CD4-positive, alpha-beta T cell (primary cell): ENCODE results near the gene SEC61A2. TPM values are rescaled to one million over a fixed set of nuclear protein-coding genes. Genes with fewer than 3 reads are reported as not detected.

Experiments
- ATAC-seq: fragments of 200-7000 bp; cut with Tn5 transposase; one replicate; pipeline ENCODE4 v1.10.0; 2022; ENCODE audit warnings: mild to moderate bottlenecking; ENCODE audit not compliant: poor library complexity
- CTCF ChIA-PET: fragments of 350-600 bp; sonication (Branson Sonifier 250); formaldehyde crosslinking; loops from one replicate; lab custom pipeline; 2021; ENCODE audit warnings: antibody characterized with exemption, inconsistent platforms; lab: Charles Lee
- POLR2A ChIA-PET: fragments of 350-600 bp; sonication (Branson Sonifier 250); formaldehyde crosslinking; loops from one replicate; lab custom pipeline; 2021; ENCODE audit warnings: antibody characterized with exemption, inconsistent platforms; lab: Charles Lee
- DNase-seq, 14 experiments: peaks; one replicate each; pipeline ENCODE4 v3.0.0-alpha.2; 2013 to 2020; ENCODE audit warnings: mixed read lengths in 2 of 14
- H3K27ac ChIP-seq, 2 donors: one replicate each; pipeline versions ENCODE4 v1.5.1 to v1.7.0; 2013; ENCODE audit warnings: low read length in 2 of 2, low read depth in 1 of 2, mild to moderate bottlenecking in 1 of 2
- H3K27me3 ChIP-seq, 2 experiments: 1 replicate in 1 of 2; 2 replicates in 1 of 2; pipeline versions ENCODE4 v1.6.1 to v1.7.0; 2013; ENCODE audit warnings: low read length in 2 of 2, control low read depth in 1 of 2, mild to moderate bottlenecking in 1 of 2, moderate library complexity in 1 of 2; ENCODE audit not compliant: insufficient read depth in 2 of 2, control insufficient read depth in 1 of 2
- H3K36me3 ChIP-seq: one replicate; pipeline ENCODE4 v1.6.1; 2013; ENCODE audit warnings: low read length, control low read depth; ENCODE audit not compliant: insufficient read depth
- H3K4me1 ChIP-seq: one replicate; pipeline ENCODE4 v1.6.1; 2013; ENCODE audit warnings: low read length, control low read depth; ENCODE audit not compliant: insufficient read depth
- H3K4me3 ChIP-seq: one replicate; pipeline ENCODE4 v1.5.1; 2013; ENCODE audit warnings: mild to moderate bottlenecking, low read length, moderate library complexity
- H3K9me3 ChIP-seq, 2 experiments: 1 replicate in 1 of 2; 2 replicates in 1 of 2; pipeline versions ENCODE4 v1.6.1 to v1.7.0; 2013; ENCODE audit warnings: low read length in 2 of 2, mild to moderate bottlenecking in 2 of 2, control low read depth in 1 of 2, moderate library complexity in 1 of 2; ENCODE audit not compliant: control insufficient read depth in 1 of 2, insufficient read depth in 1 of 2
- H3K27ac Mint-ChIP-seq: one replicate; pipeline ENCODE4 v1.8.0; 2020; ENCODE audit warnings: mixed read lengths
- H3K27me3 Mint-ChIP-seq: one replicate; pipeline ENCODE4 v1.8.0; 2021; ENCODE audit warnings: mixed read lengths
- H3K36me3 Mint-ChIP-seq: one replicate; pipeline ENCODE4 v1.8.0; 2021; ENCODE audit warnings: low read depth, mixed read lengths
- H3K4me1 Mint-ChIP-seq: one replicate; pipeline ENCODE4 v1.8.0; 2021; ENCODE audit warnings: low read depth, mixed read lengths
- H3K4me3 Mint-ChIP-seq: one replicate; pipeline ENCODE4 v1.8.0; 2020; ENCODE audit warnings: mild to moderate bottlenecking, mixed read lengths
- H3K9me3 Mint-ChIP-seq: one replicate; pipeline ENCODE4 v1.8.0; 2020; ENCODE audit warnings: mixed read lengths
- CTCF ChIP-seq: fragments of 200-600 bp; IDR thresholded peaks from one replicate; pipeline ENCODE4 v1.8.0; 2022; ENCODE audit warnings: antibody characterized with exemption, mild to moderate bottlenecking
- intact Hi-C, 2 experiments: fragments of 100-400 bp; cut with DNase I in 1 of 2; cut with micrococcal nuclease in 1 of 2; formaldehyde crosslinking; loops; one replicate each; pipeline versions ENCODE4 v1.15.1 to v1.9.0; 2023 to 2025; cut with DNase I, micrococcal nuclease
- total RNA-seq, 174 experiments: library from RNA in 2 of 174; stranded (reverse) in 2 of 174; gene quantifications; one replicate each; pipeline ENCODE4 v1.2.3 and lab custom pipeline; 2021 to 2026

Gene SEC61A2
- total RNA-seq, 2 experiments from 2014 or later = 9.9 to 10.8 TPM

GRCh38 chr10:12191715-12192114 lies 62.2 kb downstream of the SEC61A2 start:
- no peak for TF ChIP-seq CTCF
- Histone ChIP-seq H3K27me3 (no peaks in the 10 kb centered on the region), H3K4me1 (peaks cover 21% of the 10 kb centered on the region), H3K4me3 (no peak overlapping the region), H3K36me3 (peaks cover 7% of the 10 kb centered on the region), H3K9me3 (no peaks in the 10 kb centered on the region), H3K27ac (no peak overlapping the region)
- Mint-ChIP-seq H3K4me1 (peaks cover 51% of the 10 kb centered on the region), H3K27me3 (no peaks in the 10 kb centered on the region), H3K27ac (no peak overlapping the region), H3K36me3 (peaks cover 43% of the 10 kb centered on the region), H3K9me3 (no peaks in the 10 kb centered on the region), H3K4me3 (peak overlapping the region; percentile 66)
- POLR2A ChIA-PET = interaction anchor here (0.6 kb wide), 1 partner anchor 29 kb away, joined by 3 read pairs; no protein-coding TSS in a partner anchor
- CTCF ChIA-PET = no interaction called here
- ATAC-seq (no peak), DNase-seq (no peak)
- intact Hi-C loops = loop anchor here (5.0 to 10.0 kb wide), 4 partner anchors 57 to 1396 kb away; partner anchors contain the start of genes DHTKD1 (in 1 of the 2), PRPF18 (in 1 of the 2) and SEPHS1 (in 1 of the 2)

DNA sequence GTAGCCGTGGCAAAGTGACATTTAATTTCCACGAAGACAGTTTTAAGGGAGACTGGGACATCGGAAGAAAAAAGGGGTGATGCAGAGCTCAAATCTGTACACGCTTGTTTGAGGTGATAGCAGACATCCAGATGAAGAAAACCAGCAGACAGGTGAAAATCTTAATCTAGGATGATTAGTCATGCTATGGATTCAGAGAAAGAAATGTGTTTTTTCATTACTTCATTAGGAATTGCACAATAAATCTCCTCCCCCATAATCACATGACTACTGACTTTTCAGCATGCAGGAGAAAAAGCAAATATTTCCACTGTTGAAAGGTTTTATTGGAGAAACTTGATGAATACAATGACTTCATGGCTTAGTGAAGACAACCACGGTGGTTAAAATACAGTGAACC lies 63.7 kb downstream of the SEC61A2 start:
- intact Hi-C loops = loop anchor here (5.0 to 10.0 kb wide), 4 partner anchors 58 to 1394 kb away; partner anchors contain the start of genes DHTKD1 (in 1 of the 2), PRPF18 (in 1 of the 2) and SEPHS1 (in 1 of the 2)
- ChIA-PET POLR2A (interaction anchor here (0.8 kb wide), 1 partner anchor 10 kb away, joined by 3 read pairs; no protein-coding TSS in a partner anchor), CTCF (no interaction called here)
- no peaks in the 10 kb centered on the region for H3K36me3 ChIP-seq
- Mint-ChIP-seq H3K27me3 (no peaks in the 10 kb centered on the region), H3K36me3 (peaks cover 35% of the 10 kb centered on the region), H3K9me3 (no peaks in the 10 kb centered on the region), H3K4me3 (peak overlapping the region; percentile 70), H3K27ac (peak overlapping the region; percentile 1), H3K4me1 (peaks cover 59% of the 10 kb centered on the region)
- no peaks in the 10 kb centered on the region for H3K27me3 ChIP-seq
- no peak for ATAC-seq
- no peak for TF ChIP-seq CTCF
- H3K27ac ChIP-seq = no peak overlapping the region
- no peaks in the 10 kb centered on the region for H3K9me3 ChIP-seq
- H3K4me3 ChIP-seq = no peak overlapping the region
- peaks cover 27% of the 10 kb centered on the region for H3K4me1 ChIP-seq
- no peak for DNase-seq

GRCh38 chr10:12194752-12195271 lies 65.3 kb downstream of the SEC61A2 start:
- ATAC-seq = no peak
- H3K27me3 Mint-ChIP-seq = no peaks in the 10 kb centered on the region
- H3K36me3 Mint-ChIP-seq = peaks cover 46% of the 10 kb centered on the region
- Histone ChIP-seq H3K4me3 (peak overlapping the region; percentile 88), H3K27ac (peak overlapping the region in 1 of 2 donors; percentile 94), H3K9me3 (no peaks in the 10 kb centered on the region), H3K27me3 (no peaks in the 10 kb centered on the region), H3K4me1 (peaks cover 27% of the 10 kb centered on the region), H3K36me3 (peaks cover 9% of the 10 kb centered on the region)
- ChIA-PET POLR2A (interaction anchor here (1.0 to 2.1 kb wide), 8 partner anchors 10 to 411 kb away, joined by 3 to 24 read pairs (median 4); partner anchors contain the start of gene UPF2), CTCF (interaction anchor here (1.5 to 2.5 kb wide), 6 partner anchors 10 to 904 kb away, joined by 3 to 20 read pairs (median 4); partner anchors contain the start of genes OPTN and SEC61A2)
- peaks cover 72% of the 10 kb centered on the region for H3K4me1 Mint-ChIP-seq
- peak overlapping the region; percentile 96 for H3K27ac Mint-ChIP-seq
- H3K4me3 Mint-ChIP-seq = peak overlapping the region; percentile 97
- intact Hi-C loops = loop anchor here (2.0 to 10.0 kb wide), 8 partner anchors 14 to 1392 kb away; partner anchors contain the start of genes DHTKD1 (in 1 of the 2), PRPF18 (in 1 of the 2), SEC61A2 (in 1 of the 2) and SEPHS1 (in 1 of the 2)
- H3K9me3 Mint-ChIP-seq = no peaks in the 10 kb centered on the region
- peak in 13 of 14 experiments; percentile 12 to 48 (median 24) for DNase-seq
- no peak for TF ChIP-seq CTCF
